ENCODE results near the gene TWNK.

The TWNK gene

GRCh38 chr10:100962351-100963080 is 24.8 kb upstream of the TWNK start:
- Histone ChIP-seq H3K4me3 (ENCODE audit: insufficient read length, low read depth) (no peak overlapping the region), H3K9ac (ENCODE audit: insufficient read length, low read depth) (no peak overlapping the region), H3K4me1 (ENCODE audit: insufficient read depth, insufficient read length) (peaks cover 2% of the 10 kb centered on the region), H3K36me3 (ENCODE audit: insufficient read depth, insufficient read length, low read length) (peaks cover 30% of the 10 kb centered on the region), H3K27me3 (ENCODE audit: insufficient read depth, insufficient read length) (no peaks in the 10 kb centered on the region), H3K9me3 (ENCODE audit: insufficient read depth, low read length) (no peaks in the 10 kb centered on the region)
- no peak for TF ChIP-seq YY1 (IDR thresholded peaks at IDR 0.05; ENCODE audit: insufficient read depth, insufficient read length)
- no peak for TF ChIP-seq ZNF274 (IDR thresholded peaks at IDR 0.05; ENCODE audit: low read depth, low read length)
- no peak for TF ChIP-seq SUZ12 (IDR thresholded peaks at IDR 0.05; ENCODE audit: extremely low read depth, insufficient read depth, insufficient read length)
- DNase-seq (ENCODE audit: low read depth, low spot score): no peak

GRCh38 chr10:100963826-100964225 is 23.5 kb upstream of the TWNK start:
- peaks cover 2% of the 10 kb centered on the region for H3K4me1 ChIP-seq (ENCODE audit: insufficient read depth, insufficient read length)
- no peak for TF ChIP-seq SUZ12 (IDR thresholded peaks at IDR 0.05; ENCODE audit: extremely low read depth, insufficient read depth, insufficient read length)
- no peak for TF ChIP-seq YY1 (IDR thresholded peaks at IDR 0.05; ENCODE audit: insufficient read depth, insufficient read length)
- no peak for TF ChIP-seq ZNF274 (IDR thresholded peaks at IDR 0.05; ENCODE audit: low read depth, low read length)
- H3K9ac ChIP-seq (ENCODE audit: insufficient read length, low read depth): no peak overlapping the region
- H3K27me3 ChIP-seq (ENCODE audit: insufficient read depth, insufficient read length): no peaks in the 10 kb centered on the region
- no peak for DNase-seq (ENCODE audit: low read depth, low spot score)
- H3K4me3 ChIP-seq (ENCODE audit: insufficient read length, low read depth): no peak overlapping the region
- H3K36me3 ChIP-seq (ENCODE audit: insufficient read depth, insufficient read length, low read length): peaks cover 23% of the 10 kb centered on the region
- H3K9me3 ChIP-seq (ENCODE audit: insufficient read depth, low read length): no peaks in the 10 kb centered on the region

GRCh38 chr10:100965820-100966219 is 21.5 kb upstream of the TWNK start:
- peaks cover 12% of the 10 kb centered on the region for H3K36me3 ChIP-seq (ENCODE audit: insufficient read depth, insufficient read length, low read length)
- peaks cover 6% of the 10 kb centered on the region for H3K27me3 ChIP-seq (ENCODE audit: insufficient read depth, insufficient read length)
- no peak overlapping the region for H3K4me3 ChIP-seq (ENCODE audit: insufficient read length, low read depth)
- peaks cover 12% of the 10 kb centered on the region for H3K4me1 ChIP-seq (ENCODE audit: insufficient read depth, insufficient read length)
- H3K9me3 ChIP-seq (ENCODE audit: insufficient read depth, low read length): no peaks in the 10 kb centered on the region
- no peak overlapping the region for H3K9ac ChIP-seq (ENCODE audit: insufficient read length, low read depth)
- DNase-seq (ENCODE audit: low read depth, low spot score): no peak
- TF ChIP-seq ZNF274 (IDR thresholded peaks at IDR 0.05; ENCODE audit: low read depth, low read length): no peak

GRCh38 chr10:100966887-100967286 is 20.5 kb upstream of the TWNK start:
- no peak overlapping the region for H3K9ac ChIP-seq (ENCODE audit: insufficient read length, low read depth)
- no peak for DNase-seq (ENCODE audit: low read depth, low spot score)
- H3K9me3 ChIP-seq (ENCODE audit: insufficient read depth, low read length): no peaks in the 10 kb centered on the region
- no peak overlapping the region for H3K4me3 ChIP-seq (ENCODE audit: insufficient read length, low read depth)
- TF ChIP-seq ZNF274 (IDR thresholded peaks at IDR 0.05; ENCODE audit: low read depth, low read length) (no peak), SUZ12 (IDR thresholded peaks at IDR 0.05; ENCODE audit: extremely low read depth, insufficient read depth, insufficient read length) (no peak), YY1 (IDR thresholded peaks at IDR 0.05; ENCODE audit: insufficient read depth, insufficient read length) (no peak)
- peaks cover 6% of the 10 kb centered on the region for H3K27me3 ChIP-seq (ENCODE audit: insufficient read depth, insufficient read length)
- H3K36me3 ChIP-seq (ENCODE audit: insufficient read depth, insufficient read length, low read length): peaks cover 9% of the 10 kb centered on the region
- H3K4me1 ChIP-seq (ENCODE audit: insufficient read depth, insufficient read length): peaks cover 18% of the 10 kb centered on the region

GRCh38 chr10:100967332-100967731 is 20.0 kb upstream of the TWNK start:
- H3K27me3 ChIP-seq (ENCODE audit: insufficient read depth, insufficient read length): peaks cover 6% of the 10 kb centered on the region
- TF ChIP-seq ZNF274 (IDR thresholded peaks at IDR 0.05; ENCODE audit: low read depth, low read length): no peak
- no peak for TF ChIP-seq SUZ12 (IDR thresholded peaks at IDR 0.05; ENCODE audit: extremely low read depth, insufficient read depth, insufficient read length)
- TF ChIP-seq YY1 (IDR thresholded peaks at IDR 0.05; ENCODE audit: insufficient read depth, insufficient read length): no peak

GRCh38 chr10:100968062-100968736 is 19.1 kb upstream of the TWNK start:
- H3K9me3 ChIP-seq (ENCODE audit: insufficient read depth, low read length): no peaks in the 10 kb centered on the region
- no peak for TF ChIP-seq SUZ12 (IDR thresholded peaks at IDR 0.05; ENCODE audit: extremely low read depth, insufficient read depth, insufficient read length)
- no peak for TF ChIP-seq YY1 (IDR thresholded peaks at IDR 0.05; ENCODE audit: insufficient read depth, insufficient read length)
- TF ChIP-seq ZNF274 (IDR thresholded peaks at IDR 0.05; ENCODE audit: low read depth, low read length): no peak
- peaks cover 26% of the 10 kb centered on the region for H3K4me1 ChIP-seq (ENCODE audit: insufficient read depth, insufficient read length)
- no peak overlapping the region for H3K4me3 ChIP-seq (ENCODE audit: insufficient read length, low read depth)
- no peaks in the 10 kb centered on the region for H3K36me3 ChIP-seq (ENCODE audit: insufficient read depth, insufficient read length, low read length)
- no peak overlapping the region for H3K9ac ChIP-seq (ENCODE audit: insufficient read length, low read depth)
- H3K27me3 ChIP-seq (ENCODE audit: insufficient read depth, insufficient read length): peaks cover 6% of the 10 kb centered on the region
- no peak for DNase-seq (ENCODE audit: low read depth, low spot score)

More at GRCh38 chr10:100967332-100967731, 20.0 kb upstream of the TWNK start:
- no peaks in the 10 kb centered on the region for H3K9me3 ChIP-seq (ENCODE audit: insufficient read depth, low read length)
- peaks cover 20% of the 10 kb centered on the region for H3K4me1 ChIP-seq (ENCODE audit: insufficient read depth, insufficient read length)
- H3K36me3 ChIP-seq (ENCODE audit: insufficient read depth, insufficient read length, low read length): peaks cover 4% of the 10 kb centered on the region
- H3K9ac ChIP-seq (ENCODE audit: insufficient read length, low read depth): no peak overlapping the region
- no peak overlapping the region for H3K4me3 ChIP-seq (ENCODE audit: insufficient read length, low read depth)
- DNase-seq (ENCODE audit: low read depth, low spot score): no peak

GRCh38 chr10:100968863-100969186 is 18.5 kb upstream of the TWNK start:
- peaks cover 6% of the 10 kb centered on the region for H3K27me3 ChIP-seq (ENCODE audit: insufficient read depth, insufficient read length)

More at GRCh38 chr10:100968863-100969186, 18.5 kb upstream of the TWNK start:
- Histone ChIP-seq H3K4me3 (ENCODE audit: insufficient read length, low read depth) (peak overlapping the region; percentile 15), H3K36me3 (ENCODE audit: insufficient read depth, insufficient read length, low read length) (no peaks in the 10 kb centered on the region), H3K9ac (ENCODE audit: insufficient read length, low read depth) (peak overlapping the region; percentile 37), H3K4me1 (ENCODE audit: insufficient read depth, insufficient read length) (peaks cover 26% of the 10 kb centered on the region), H3K9me3 (ENCODE audit: insufficient read depth, low read length) (no peaks in the 10 kb centered on the region)
- TF ChIP-seq YY1 (IDR thresholded peaks at IDR 0.05; ENCODE audit: insufficient read depth, insufficient read length): no peak
- TF ChIP-seq SUZ12 (IDR thresholded peaks at IDR 0.05; ENCODE audit: extremely low read depth, insufficient read depth, insufficient read length): no peak
- TF ChIP-seq ZNF274 (IDR thresholded peaks at IDR 0.05; ENCODE audit: low read depth, low read length): no peak
- DNase-seq (ENCODE audit: low read depth, low spot score): no peak
